Stimulated activated CD4-positive, alpha-beta T cell treated with anti-CD3 and anti-CD28 coated beads, Interleukin-2, amount 100 ng/mL, for 48 hours (primary cell): Measurements from ENCODE around the gene APOB.

Source experiments
- DNase-seq, 2 donors: peaks; one replicate each; pipeline ENCODE4 v3.0.0-alpha.2; 2020

The APOB gene

GRCh38 chr2:21004181-21004572, 39.7 kb downstream of the APOB start:
- no peak for DNase-seq

GRCh38 chr2:21003572-21004180, 40.2 kb downstream of the APOB start:
- DNase-seq = no peak

- no peak for DNase-seq
These were observed 41.1 kb downstream of the APOB start for GRCh38 chr2:21002814-21003192.

- no peak for DNase-seq
These were observed 41.7 kb downstream of the APOB start for GRCh38 chr2:21001988-21002813.

GRCh38 chr2:21001225-21001946, 42.5 kb downstream of the APOB start:
- no peak for DNase-seq

GRCh38 chr2:20999906-21000645, 43.8 kb downstream of the APOB start:
- DNase-seq = no peak

- no peak for DNase-seq
These were observed 44.6 kb downstream of the APOB start for GRCh38 chr2:20998972-20999905.

GRCh38 chr2:20997953-20998722, 45.7 kb downstream of the APOB start:
- no peak for DNase-seq

- no peak for DNase-seq
These were observed 49.7 kb downstream of the APOB start for GRCh38 chr2:20994130-20994529.

GRCh38 chr2:20992201-20992711, 51.6 kb downstream of the APOB start:
- DNase-seq = no peak

- no peak for DNase-seq
These were observed 53.1 kb downstream of the APOB start for GRCh38 chr2:20990442-20991430.

GRCh38 chr2:20989404-20989803, 54.5 kb downstream of the APOB start:
- DNase-seq = no peak

- no peak for DNase-seq
These were observed 55.0 kb downstream of the APOB start for GRCh38 chr2:20988905-20989304.

- DNase-seq = no peak
These were observed 57.6 kb downstream of the APOB start for GRCh38 chr2:20986024-20986939.

GRCh38 chr2:20985062-20985461, 58.8 kb downstream of the APOB start:
- no peak for DNase-seq

- no peak for DNase-seq
These were observed 59.5 kb downstream of the APOB start for GRCh38 chr2:20984408-20984807.

- DNase-seq = no peak
These were observed 60.0 kb downstream of the APOB start for GRCh38 chr2:20983844-20984243.

- no peak for DNase-seq
These were observed 61.0 kb downstream of the APOB start for GRCh38 chr2:20982861-20983260.
